AG08395 (cell line): ENCODE results near the gene MRPL22.
"Not testable (repeated sequence)": the region's sequence is repeated elsewhere in the genome, so short reads cannot be mapped to it uniquely, and the experiment has no call there.

Experiments used
- DNase-seq: peaks from one replicate; pipeline ENCODE4 v3.0.0; 2012; ENCODE audit warnings: mixed read lengths, low spot score

MRPL22 gene

GRCh38 chr5:154940375-154940771, 500 bp upstream of the MRPL22 start:
- DNase-seq, result no peak

- no peak for DNase-seq
Measured at GRCh38 chr5:154943527-154943926, 2.7 kb downstream of the MRPL22 start.

GRCh38 chr5:154944716-154945115, 3.8 kb downstream of the MRPL22 start:
- no peak for DNase-seq

GRCh38 chr5:154945695-154946301, 4.9 kb downstream of the MRPL22 start:
- peak; percentile 47 for DNase-seq

GRCh38 chr5:154947778-154948177, 6.9 kb downstream of the MRPL22 start:
- no peak for DNase-seq

- DNase-seq, result no peak
Measured at GRCh38 chr5:154948313-154948712, 7.4 kb downstream of the MRPL22 start.

GRCh38 chr5:154949781-154950180, 8.9 kb downstream of the MRPL22 start:
- DNase-seq, result no peak

GRCh38 chr5:154956712-154957111, 15.8 kb downstream of the MRPL22 start:
- DNase-seq, result no peak

GRCh38 chr5:154962494-154962893, 21.6 kb downstream of the MRPL22 start:
- peak; percentile 13 for DNase-seq

- no peak for DNase-seq
Measured at GRCh38 chr5:154966081-154966841, 25.4 kb downstream of the MRPL22 start.

GRCh38 chr5:154966874-154967273, 26.0 kb downstream of the MRPL22 start:
- no peak for DNase-seq

GRCh38 chr5:154967421-154968024, 26.6 kb downstream of the MRPL22 start:
- DNase-seq, result peak; percentile 38

- no peak for DNase-seq
Measured at GRCh38 chr5:154968953-154969352, 28.1 kb downstream of the MRPL22 start.

GRCh38 chr5:154970759-154971158, 29.9 kb downstream of the MRPL22 start:
- peak; percentile 13 for DNase-seq

- DNase-seq, result peak; percentile 39
Measured at GRCh38 chr5:154971501-154971900, 30.6 kb downstream of the MRPL22 start.

GRCh38 chr5:154972476-154973080, 31.7 kb downstream of the MRPL22 start:
- peak; percentile 52 for DNase-seq

- not testable (repeated sequence) for DNase-seq
Measured at GRCh38 chr5:154976082-154976481, 35.2 kb downstream of the MRPL22 start.

GRCh38 chr5:154977409-154977808, 36.5 kb downstream of the MRPL22 start:
- DNase-seq, result no peak

GRCh38 chr5:154978294-154978693, 37.4 kb downstream of the MRPL22 start:
- not testable (repeated sequence) for DNase-seq

- no peak for DNase-seq
Measured at GRCh38 chr5:154984946-154985516, 44.2 kb downstream of the MRPL22 start.

- no peak for DNase-seq
Measured at GRCh38 chr5:154986151-154986550, 45.3 kb downstream of the MRPL22 start.

GRCh38 chr5:154989626-154990025, 48.8 kb downstream of the MRPL22 start:
- DNase-seq, result no peak
